ENCODE measurements around the gene ARHGEF35.
"Not testable (repeated sequence)": the region's sequence is repeated elsewhere in the genome, so short reads cannot be mapped to it uniquely, and the experiment has no call there.

Gene ARHGEF35
- 0 to 0.80 (median 0.55) reads per million in 4 donors for total RNA-seq

DNA sequence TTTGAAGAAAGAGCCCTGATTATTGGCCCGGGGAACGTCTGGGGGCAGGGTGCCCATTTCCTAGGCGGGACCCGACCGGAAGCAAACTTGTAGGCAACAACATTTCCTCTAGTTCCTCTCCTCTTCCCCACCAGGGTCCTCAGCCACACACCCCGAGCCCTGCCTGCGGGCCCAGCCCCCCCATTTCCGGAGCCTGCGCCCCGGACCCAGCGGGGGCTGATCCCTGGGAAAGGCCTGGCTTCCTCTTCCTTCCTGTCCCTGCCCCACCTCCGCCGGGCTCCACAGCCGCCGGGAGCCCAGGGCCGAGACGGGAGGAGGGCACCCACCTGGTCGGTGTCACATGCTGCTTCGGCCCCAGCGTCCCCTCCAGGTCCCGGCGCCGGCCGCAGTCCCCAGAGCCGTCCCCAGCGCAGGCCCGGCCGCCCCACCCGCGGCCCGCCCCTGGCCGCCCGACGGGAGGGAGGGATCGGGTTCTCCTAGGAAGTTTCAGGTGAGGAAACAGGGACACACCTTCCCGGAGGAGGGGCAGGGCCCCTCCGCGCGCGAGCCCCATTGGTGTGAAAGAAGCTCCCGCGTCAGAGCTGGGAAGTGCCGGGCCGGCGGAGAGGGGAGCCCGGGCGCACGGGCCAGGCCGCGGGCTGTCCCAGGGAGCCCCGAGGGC is at the start of gene ARHGEF35:
Gene ARHGEF35 (minus strand): TSS at position 622 of the 661 bp plus-strand sequence. CDS start 7,450 bp downstream, outside the sequence.
- DNase-seq = not testable (repeated sequence)

DNA sequence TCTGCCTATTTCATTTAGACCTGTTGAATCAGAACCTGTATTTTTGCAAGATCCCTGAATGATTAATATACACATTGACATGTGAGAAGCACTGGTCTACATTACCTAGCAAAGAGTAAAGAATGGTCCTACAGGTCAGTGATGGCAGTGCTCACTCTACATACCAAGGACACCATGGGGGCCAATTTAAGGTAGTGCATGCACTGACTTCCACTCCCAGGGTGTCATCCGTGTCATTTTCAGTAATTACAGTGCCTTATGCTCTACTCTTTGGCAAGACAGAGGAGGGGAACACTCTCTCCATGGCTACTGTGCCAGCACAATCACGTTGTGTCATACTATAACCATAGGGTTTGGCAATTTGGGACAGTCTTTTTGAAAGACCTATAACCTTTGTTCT is 49.7 kb upstream of the ARHGEF35 start:
- not testable (repeated sequence) for DNase-seq

DNA sequence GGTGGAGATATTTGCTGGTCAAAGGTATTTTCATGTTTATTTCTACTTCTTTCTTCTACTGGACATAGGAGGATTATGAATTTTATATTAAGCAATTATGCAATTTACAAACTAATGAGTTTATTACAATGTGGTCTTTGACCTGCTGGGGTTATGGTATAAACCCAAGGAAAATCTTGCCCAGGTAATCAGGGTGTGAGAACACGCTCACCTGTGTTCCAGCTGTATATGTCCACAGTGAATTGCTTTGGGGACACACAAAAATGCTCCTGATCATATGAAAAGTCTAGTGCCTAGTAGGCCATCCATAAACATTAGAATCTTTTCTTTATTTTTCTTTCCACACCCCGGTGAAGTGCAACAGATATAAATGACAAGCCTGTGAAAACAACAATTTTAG is 43.7 kb upstream of the ARHGEF35 start, which contains the start of gene OR2A42:
Gene OR2A42 (minus strand): TSS at position 241 of the 400 bp plus-strand sequence. CDS start 6,762 bp downstream, outside the sequence.
- not testable (repeated sequence) for DNase-seq

DNA sequence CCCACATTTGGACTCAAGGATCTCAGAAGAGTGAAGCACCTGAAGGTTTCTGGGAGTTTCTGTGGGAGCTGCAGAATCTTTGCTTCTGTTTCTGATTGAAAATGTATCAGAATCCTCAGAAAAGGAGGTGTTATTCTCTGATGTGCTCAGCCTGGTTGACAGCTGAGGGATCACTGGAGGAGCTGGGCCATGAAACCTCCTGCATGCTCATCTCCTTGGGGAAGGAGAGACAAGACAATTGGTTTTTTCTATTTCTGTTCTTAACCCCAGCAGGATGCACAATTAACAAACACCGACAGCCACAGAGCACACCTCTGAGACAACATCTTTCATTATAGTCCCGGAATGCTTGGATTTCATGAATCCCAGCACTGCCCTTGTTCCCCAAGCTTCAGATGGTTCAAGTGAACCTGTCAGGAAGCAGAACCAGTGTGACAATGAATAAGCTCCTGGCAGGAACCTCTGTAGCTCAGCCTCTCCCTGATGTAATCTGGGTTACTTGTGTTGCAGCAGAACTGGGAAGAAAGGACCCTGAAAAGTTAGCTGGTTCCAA is 43.0 kb upstream of the ARHGEF35 start:
- DNase-seq = not testable (repeated sequence)

DNA sequence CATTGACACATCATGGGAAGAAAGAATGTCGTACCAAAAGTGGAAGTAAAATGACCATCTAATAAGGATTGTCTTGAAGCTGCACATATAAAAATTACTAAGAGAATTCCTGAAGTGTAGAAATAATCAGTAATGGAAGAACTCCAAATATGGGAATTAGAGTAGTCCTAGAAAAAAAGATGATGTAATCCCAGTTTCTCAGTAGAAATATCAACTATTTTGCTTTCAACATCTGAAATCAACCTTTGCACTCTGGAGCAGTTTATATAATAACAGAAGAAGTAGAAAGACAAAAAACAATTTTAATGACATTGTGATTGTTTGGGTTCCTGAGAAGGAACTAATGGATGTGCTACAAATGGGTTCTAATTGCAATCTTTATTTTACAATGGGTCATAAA is 37.4 kb upstream of the ARHGEF35 start:
- not testable (repeated sequence) for DNase-seq

DNA sequence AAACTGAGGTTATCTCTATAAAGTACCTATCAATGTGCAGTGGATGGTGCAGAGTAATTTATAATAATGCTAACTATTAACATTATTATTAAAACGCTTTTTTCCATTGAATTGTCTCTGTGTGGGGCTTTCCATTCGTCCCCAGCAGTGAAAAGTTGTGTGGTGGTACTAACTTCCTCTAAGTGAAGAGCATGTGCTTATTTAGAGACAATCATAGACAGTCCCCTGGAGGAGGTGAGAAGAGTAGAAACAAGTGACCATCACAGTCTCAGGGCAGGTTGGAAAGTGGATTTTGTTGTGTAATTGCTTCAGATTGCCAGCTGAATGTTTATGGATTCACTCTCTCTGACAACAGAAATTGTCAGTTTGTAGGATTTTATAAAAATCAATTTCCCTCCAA is 35.4 kb upstream of the ARHGEF35 start:
- DNase-seq = not testable (repeated sequence)

DNA sequence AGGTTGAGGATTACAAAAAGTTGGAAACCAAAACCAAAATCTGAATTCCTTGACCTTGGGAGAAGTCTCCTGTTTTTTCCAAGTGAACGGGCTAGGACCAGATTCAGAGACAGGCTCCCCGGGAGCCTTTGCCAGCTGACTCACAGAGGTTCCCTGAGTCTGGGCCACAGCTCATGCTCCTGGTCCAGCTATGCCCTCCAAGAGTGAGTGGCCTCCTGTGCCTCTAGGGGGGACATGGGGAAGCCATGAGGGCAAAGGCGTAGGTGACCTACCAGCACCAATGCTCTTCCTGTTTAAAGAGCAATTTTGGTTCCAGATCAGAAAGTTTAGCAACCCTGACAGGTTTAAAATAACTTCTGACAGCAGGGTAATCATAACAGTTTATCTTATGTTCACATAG is 33.2 kb upstream of the ARHGEF35 start:
- DNase-seq = not testable (repeated sequence)

DNA sequence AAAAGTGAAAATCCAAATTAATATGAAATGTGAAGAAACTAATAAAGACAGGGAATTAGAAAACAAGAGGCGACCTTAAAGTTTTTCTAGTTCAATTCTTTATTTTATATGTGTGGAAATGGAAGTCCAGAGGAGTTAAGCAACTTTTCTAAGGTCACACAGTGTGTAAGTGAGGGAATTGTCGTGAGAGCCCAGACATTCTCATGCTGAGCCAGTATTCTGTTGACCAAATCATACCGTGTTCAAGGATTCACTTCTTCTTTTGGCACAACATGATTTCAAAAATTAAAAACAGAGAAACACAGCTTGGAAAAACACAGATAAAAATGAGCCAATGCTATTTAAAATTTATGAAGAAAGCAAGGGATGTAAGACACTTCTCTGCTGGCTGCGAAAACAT is 31.2 kb upstream of the ARHGEF35 start:
- not testable (repeated sequence) for DNase-seq

DNA sequence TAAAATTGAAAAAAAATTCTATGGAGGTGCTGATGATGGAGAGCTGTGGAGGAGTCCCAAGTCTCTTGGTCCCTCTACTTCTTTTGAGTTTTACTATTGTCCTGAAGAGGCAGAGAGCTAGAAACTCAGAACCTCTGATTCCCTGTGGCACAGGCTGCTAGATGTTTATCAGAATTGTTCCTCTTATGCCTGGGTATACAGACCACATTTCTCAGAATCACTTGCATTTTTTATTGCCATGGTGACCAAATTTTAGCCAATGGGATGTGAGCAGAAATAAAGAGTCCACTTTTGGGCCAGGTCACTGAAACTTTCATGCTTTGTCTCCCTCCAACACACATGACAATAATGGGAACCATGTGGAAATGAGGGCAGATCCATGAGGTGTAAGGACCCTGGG is 28.0 kb upstream of the ARHGEF35 start:
- DNase-seq = not testable (repeated sequence)

DNA sequence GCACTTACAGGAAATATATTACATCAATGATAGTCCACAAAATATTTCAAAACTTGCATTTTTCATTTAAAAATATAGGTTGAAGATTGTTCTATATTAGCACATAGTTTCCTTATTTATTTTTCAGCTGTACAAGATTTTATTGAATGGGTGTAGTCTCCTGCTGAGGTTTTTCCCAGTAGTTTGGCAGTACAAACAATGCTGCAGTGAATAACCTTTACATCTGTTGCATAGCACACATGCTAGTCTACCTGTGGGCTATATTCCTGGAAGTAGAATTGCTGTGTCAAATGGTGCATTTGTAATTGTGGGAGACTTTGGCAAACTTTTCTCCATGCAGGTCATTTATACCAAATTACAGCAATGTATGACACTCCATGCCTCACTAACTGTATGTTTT is 24.9 kb upstream of the ARHGEF35 start:
- not testable (repeated sequence) for DNase-seq

DNA sequence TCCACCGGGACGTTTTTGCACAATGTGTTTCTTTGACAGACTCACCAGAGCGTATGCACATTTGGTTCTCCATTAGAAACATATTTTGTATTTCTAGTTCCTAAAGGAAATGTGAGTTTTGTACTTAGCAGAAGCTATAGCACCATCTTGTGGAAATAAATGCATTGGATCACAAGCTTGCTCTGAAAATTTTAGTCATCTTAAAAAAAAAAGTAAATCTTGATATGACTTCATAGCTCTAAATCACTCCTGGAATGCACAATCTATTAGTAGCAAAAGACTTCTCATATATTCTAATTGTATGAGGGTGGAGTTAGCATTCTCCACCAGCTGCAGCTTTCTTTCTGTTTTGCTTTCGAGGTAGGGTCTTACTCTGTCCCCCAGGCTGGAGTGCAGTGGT is 23.5 kb upstream of the ARHGEF35 start:
- DNase-seq = not testable (repeated sequence)

DNA sequence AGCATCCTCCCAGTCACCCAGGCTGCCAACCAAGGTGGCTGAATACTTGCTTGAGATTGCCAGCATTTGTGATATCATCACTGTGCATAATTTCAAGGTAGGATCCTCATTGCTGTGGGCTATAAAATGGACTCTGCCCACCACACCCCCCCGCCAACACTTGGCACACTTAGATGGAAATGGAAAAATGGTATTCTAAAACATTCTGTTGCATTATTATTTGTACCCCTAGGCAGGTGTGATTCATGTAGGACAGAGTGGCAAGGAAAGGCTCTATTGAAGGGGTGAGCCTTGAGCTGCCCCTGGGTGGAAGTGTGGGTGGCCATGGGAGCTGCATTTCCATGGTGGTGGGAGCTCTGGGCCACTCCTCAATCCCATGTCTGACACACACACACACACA is 22.9 kb upstream of the ARHGEF35 start:
- DNase-seq = not testable (repeated sequence)

DNA sequence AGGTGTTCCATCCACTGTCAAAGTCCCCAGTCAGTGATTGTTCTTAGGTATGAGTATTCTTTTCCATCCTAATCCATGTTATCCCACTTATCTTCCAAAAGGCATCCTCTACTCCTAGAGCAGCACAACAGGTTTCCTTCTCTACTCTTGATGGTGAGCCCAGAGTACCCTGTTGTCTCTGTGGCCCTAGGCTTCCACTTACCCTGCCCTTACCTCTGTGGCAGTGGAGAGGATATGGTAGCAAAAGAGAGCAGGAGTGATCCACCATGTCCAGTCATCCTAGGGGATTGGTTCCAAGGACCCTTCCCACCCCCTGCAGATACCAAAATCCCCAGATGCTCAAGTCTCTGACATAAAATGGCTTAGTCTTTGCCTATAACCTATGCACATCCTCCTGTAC is 21.6 kb upstream of the ARHGEF35 start:
- DNase-seq = not testable (repeated sequence)

DNA sequence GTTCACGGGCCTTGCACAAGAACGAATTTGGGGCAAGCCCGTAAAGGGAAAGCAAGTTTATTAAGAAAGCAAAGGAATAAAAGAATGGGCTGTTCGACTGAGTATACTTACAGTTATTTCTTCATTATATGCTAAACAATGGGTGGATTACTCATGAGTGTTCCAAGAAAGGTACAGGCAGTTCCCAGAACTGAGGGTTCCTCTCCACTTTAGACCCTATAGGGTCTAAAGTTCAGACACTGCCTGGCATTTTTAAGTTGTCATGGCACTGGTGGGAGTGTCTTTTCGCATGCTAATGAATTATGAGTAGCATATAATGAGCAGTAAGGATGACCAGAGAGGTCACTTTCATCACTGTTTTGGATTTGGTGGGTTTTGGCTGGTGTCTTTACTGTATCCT is 9.7 kb upstream of the ARHGEF35 start:
- not testable (repeated sequence) for DNase-seq

DNA sequence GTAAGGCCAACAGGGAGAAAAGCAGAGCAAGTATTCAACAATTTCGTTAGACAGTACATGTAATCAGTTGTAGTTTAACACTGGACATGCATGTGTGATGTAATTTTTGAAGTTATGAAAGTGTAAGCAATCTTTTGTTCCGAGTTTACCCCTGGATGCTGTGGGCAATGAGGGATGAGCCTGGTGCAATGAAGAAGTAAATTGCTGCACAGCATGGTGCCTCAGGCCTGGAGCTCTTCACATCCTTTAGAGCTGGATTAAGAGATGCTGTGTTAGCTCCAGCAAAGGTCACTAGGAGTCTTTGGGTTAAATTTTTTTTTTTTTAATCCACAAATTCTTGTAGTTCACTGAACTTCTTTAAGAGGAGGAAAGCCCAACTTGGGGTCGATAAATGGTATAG is 7.5 kb upstream of the ARHGEF35 start:
- not testable (repeated sequence) for DNase-seq

DNA sequence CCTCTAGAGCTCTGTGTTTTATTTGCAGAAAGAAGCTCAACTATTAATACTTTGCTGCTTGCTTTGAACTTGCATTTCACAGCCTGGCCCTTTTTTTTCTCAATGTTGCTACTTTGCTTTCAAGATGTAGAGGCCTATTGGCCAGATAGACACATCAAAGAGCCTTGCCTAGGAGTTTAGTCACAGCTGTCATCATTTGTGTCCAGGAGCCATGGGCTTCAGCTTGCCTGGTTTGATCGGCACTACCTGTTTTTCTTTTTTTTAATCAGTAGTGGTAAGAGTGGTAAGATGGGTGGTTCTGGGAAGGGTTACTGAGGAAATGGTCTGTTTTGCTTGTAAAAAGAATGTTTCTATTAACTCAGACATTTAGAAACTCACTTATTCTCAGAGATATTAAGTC is 6.3 kb upstream of the ARHGEF35 start:
- not testable (repeated sequence) for DNase-seq

DNA sequence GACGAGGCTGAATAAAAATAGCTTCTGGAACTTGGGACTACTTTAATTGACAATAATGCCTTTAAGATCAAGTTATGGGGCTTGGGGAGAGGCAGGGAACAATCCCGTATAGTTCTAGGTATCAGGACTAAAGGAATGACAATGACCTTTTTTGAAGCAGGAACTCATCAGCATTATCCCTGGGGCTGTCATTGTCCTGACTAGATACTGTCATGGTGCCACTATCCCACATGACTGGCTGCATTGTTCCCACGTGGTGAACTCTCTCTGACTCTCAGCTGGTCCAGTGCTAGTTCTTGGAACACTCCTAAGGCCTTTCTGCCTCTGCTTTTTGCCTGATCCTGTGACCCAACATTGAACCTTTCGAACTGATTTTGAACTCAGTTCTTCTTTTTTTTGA is 3.3 kb upstream of the ARHGEF35 start:
- DNase-seq = not testable (repeated sequence)

DNA sequence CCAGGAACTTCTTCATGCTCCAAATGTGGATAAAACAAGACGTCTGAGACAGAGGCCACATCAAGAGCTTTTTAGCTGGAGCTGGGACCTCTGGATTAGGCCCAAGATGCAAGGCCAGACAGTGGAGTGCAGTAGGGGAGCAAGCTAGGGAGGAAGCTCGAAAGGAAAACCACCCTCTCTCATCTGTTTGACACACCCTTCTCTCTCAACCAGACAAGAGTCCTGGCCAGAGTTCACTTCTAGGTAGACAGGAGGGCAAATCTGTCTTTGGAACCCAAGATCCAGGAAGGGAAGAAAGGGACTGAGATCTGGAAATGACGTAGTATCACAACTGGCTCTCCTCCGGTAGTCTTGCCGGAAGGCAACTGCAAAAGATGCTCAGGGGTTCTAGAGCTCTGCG is 1.2 kb downstream of the ARHGEF35 start:
- DNase-seq = not testable (repeated sequence)

DNA sequence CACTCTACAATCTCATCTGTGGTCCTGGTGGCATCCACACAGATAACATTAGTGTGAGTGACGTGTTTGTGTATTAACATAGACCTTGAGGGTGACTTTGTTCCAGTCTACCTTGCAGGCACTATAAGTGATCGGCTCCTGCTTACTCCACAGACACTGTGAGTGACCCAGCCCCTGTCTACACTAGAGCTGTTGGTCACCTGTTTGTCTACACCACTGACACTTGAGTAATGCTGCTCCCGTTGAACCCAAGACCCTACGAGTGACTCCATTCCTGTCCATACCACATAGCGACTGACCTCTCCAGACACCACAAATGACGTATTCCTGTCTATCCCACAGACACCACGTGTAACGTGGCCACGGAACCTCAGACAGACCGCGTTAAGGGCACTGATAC is 1.9 kb downstream of the ARHGEF35 start:
- not testable (repeated sequence) for DNase-seq

DNA sequence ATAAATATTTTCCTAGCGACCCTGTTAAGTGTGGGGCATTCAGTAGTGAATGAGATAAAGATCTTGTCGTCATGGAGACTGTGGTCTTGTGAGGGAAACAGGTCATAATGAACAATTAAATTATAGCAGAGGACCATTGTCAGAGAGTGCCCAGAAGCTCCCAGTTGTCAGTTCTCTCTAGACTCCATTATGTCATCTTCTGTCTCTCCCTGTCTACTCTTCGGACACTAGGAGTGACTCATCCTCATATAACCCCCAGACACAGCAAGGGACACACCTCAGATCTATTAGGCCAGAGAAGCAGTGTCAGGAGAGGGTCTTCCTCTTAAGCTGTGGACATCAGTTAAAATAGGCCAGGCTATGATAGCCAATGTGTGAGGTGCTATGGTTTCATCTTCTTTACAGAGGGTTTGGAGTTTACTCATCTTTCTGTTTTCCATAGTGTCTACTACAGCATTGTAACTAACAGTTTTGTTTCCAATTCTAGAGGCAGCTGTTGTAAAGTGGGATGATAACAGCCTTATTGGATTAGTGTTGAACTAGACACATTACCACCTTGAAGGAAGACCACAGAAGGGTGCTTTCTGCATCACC is 7.0 kb downstream of the ARHGEF35 start:
- not testable (repeated sequence) for DNase-seq

DNA sequence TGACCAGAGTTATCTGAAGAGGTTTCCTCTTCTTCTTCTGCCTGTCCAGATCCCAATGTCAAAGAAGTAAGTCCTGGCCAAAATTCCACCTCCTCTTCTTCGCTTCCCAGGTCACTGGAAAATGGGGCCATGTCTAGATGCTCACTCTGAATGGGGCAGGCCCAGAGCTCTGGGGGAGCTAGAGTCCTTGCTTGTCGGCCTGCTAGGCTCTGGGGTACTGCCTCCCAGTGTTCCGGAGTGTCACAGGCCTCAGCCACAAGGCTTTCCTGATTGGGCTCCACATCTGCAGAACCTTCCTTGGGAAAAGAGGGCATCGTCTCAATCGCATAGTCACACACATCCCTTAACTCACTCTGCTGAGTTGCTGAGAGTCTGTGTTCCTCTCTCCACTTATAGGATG is 7.8 kb downstream of the ARHGEF35 start:
- DNase-seq = not testable (repeated sequence)

DNA sequence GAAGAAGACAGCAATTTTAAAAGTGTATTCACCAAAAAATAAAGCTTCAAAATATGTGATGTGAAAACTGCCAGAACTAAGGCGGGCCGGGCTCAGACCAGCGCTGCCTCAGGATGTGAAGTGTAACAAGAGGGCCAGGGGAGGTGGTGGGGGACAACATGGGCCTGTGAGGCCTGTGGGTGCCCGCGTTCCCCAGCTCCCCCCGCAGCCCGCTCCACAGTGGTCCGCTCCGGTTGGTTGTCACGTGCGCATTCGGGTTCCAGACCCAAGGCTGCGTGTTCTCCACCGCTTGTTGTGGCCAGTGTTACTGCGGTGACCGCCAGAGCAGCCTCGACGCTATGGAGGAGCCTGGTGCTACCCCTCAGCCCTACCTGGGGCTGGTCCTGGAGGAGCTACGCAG is 12.5 kb downstream of the ARHGEF35 start, which contains the start of gene CTAGE4:
Gene CTAGE4 (plus strand): TSS at position 301 of the 400 bp plus-strand sequence. CDS start 38 bp downstream, at position 339.
- DNase-seq = not testable (repeated sequence)

DNA sequence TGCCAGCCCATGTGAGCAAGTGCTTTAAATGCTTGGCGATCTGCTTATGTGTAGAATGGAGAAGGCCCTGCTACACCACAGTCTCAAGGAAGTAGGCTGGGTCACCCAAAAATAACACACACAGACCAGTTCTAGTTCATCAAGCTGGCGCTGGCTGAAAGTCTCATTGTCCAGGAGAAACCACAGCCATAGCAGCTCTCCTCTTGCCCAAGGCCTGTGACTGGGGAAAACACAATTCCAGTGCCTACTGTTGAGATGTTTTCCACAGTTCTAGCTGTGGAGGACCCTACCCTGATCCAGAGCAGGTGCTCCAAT is 16.5 kb downstream of the ARHGEF35 start:
- DNase-seq = not testable (repeated sequence)

Measured in T-helper 1 cell (primary cell).